SK-N-MC (cell line): ENCODE data around the gene MMP2.

ENCODE experiments used
- EZH2 ChIP-seq: fragments of 200-600 bp; sonication (generic); IDR thresholded peaks from one replicate; pipeline ENCODE4 v1.6.1; 2017; ENCODE audit warnings: antibody characterized with exemption
- FOXP2 ChIP-seq: optimal IDR thresholded peaks from 2 replicates; pipeline ENCODE3; 2011; ENCODE audit warnings: mild to moderate bottlenecking, moderate library complexity; ENCODE audit not compliant: insufficient read depth; ENCODE audit errors: extremely low read length, control extremely low read depth
- POLR2AphosphoS5 ChIP-seq: IDR thresholded peaks from 2 replicates; pipeline ENCODE4 v1.6.1; 2012; ENCODE audit warnings: mild to moderate bottlenecking, low read depth, low read length, borderline replicate concordance

GRCh38 chr16:55434000-55434399 lies 45.0 kb upstream of the MMP2 start:
- TF ChIP-seq EZH2 (no peak), POLR2AphosphoS5 (no peak), FOXP2 (no peak)
